SW480 (cell line): ENCODE data around the gene TBC1D16.

Source experiments
- DNase-seq: peaks from one replicate; pipeline ENCODE4 v3.0.0-alpha.2; 2016; ENCODE audit warnings: low spot score

The TBC1D16 gene

GRCh38 chr17:79938336-79939093 is 97.2 kb downstream of the TBC1D16 start:
- DNase-seq, result no peak

GRCh38 chr17:79937391-79938335 is 98.0 kb downstream of the TBC1D16 start:
- no peak for DNase-seq

GRCh38 chr17:79936641-79937381 is 98.9 kb downstream of the TBC1D16 start:
- DNase-seq, result no peak

GRCh38 chr17:79936050-79936449 is 99.6 kb downstream of the TBC1D16 start:
- DNase-seq, result no peak

- DNase-seq, result no peak
These were observed 100.3 kb downstream of the TBC1D16 start for GRCh38 chr17:79935197-79935885.

- no peak for DNase-seq
These were observed 101.1 kb downstream of the TBC1D16 start for GRCh38 chr17:79934653-79934970.

- peak; percentile 91 for DNase-seq
These were observed 101.6 kb downstream of the TBC1D16 start for GRCh38 chr17:79933863-79934652.

- peak; percentile 70 for DNase-seq
These were observed 103.0 kb downstream of the TBC1D16 start for GRCh38 chr17:79932451-79933306.

GRCh38 chr17:79931817-79932309 is 103.8 kb downstream of the TBC1D16 start:
- DNase-seq, result peak; percentile 91

GRCh38 chr17:79930877-79931816 is 104.5 kb downstream of the TBC1D16 start:
- DNase-seq, result peak; percentile 55

- DNase-seq, result peak; percentile 49
These were observed 105.4 kb downstream of the TBC1D16 start for GRCh38 chr17:79930062-79930876.

GRCh38 chr17:79929257-79930061 is 106.2 kb downstream of the TBC1D16 start:
- peak; percentile 76 for DNase-seq

- no peak for DNase-seq
These were observed 107.0 kb downstream of the TBC1D16 start for GRCh38 chr17:79928502-79929256.

- DNase-seq, result no peak
These were observed 107.8 kb downstream of the TBC1D16 start for GRCh38 chr17:79927688-79928501.

- DNase-seq, result no peak
These were observed 108.5 kb downstream of the TBC1D16 start for GRCh38 chr17:79927136-79927661.
